OCI-LY1 (cell line): ENCODE results near the gene TPRG1.

Experiments used
- CTCF ChIP-seq: fragments of 200-600 bp; sonication (generic), shearing (Covaris generic); IDR thresholded peaks from 2 replicates; pipeline ENCODE4 v1.5.1; 2017; ENCODE audit warnings: mild to moderate bottlenecking, antibody characterized with exemption, low read length, moderate library complexity, mixed read lengths
- EZH2 ChIP-seq: fragments of 200-600 bp; sonication (generic), shearing (Covaris generic); IDR thresholded peaks from 2 replicates; pipeline ENCODE4 v1.8.0; 2017; ENCODE audit warnings: borderline replicate concordance, mixed run types, mild to moderate bottlenecking, antibody characterized with exemption, low read length, moderate library complexity, mixed read lengths

GRCh38 chr3:189289251-189289650 lies 117.5 kb downstream of the TPRG1 start:
- TF ChIP-seq CTCF (no peak), EZH2 (no peak)
